ENCODE data around the gene PHACTR4. TPM values are rescaled to one million over a fixed set of nuclear protein-coding genes. Genes with fewer than 3 reads are reported as not detected.

Gene PHACTR4
- total RNA-seq, 1 experiment from 2014 or later = 52.9 TPM

DNA sequence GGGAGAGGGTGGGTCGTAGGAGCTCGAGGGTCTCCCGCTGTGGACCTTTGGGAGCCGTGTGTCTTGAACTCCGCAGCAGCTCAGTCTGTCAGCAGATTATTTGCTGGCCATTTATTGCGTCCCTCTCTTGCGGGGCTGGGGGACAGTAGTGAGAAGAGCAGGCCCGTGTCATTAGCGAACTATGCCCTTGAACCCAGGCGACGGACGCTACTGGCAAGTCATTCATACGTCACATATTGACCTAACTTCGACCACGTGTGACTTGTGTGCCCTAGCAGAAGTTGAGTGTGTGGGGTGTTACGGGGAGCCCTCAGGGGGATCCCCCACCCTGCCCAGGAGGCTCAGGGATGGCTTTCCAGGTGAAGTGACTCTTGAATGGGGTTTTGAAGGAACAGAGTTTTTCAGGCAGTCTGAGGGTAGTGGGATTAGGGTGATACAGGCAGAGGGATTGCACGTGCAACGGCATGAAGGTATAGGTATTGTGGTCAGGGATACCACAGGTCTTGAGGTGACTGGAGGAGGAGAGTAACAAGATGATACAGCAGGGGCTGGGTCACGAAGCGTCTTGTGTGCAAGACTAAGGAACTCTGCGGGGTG is 149.3 kb downstream of the PHACTR4 start:
- peak overlapping the region; percentile 87 for H3K27ac Mint-ChIP-seq
- H3K36me3 Mint-ChIP-seq = peaks cover 17% of the 10 kb centered on the region
- peaks cover 51% of the 10 kb centered on the region for H3K4me1 Mint-ChIP-seq
- ATAC-seq = no peak
- H3K9me3 Mint-ChIP-seq = no peaks in the 10 kb centered on the region
- ChIA-PET POLR2A (interaction anchor here (0.6 to 3.2 kb wide), 7 partner anchors 10 to 80 kb away, joined by 3 to 22 read pairs (median 5); partner anchors contain the start of gene TRNAU1AP), CTCF (interaction anchor here (0.8 to 1.5 kb wide), 3 partner anchors 34 to 358 kb away, joined by 3 to 6 read pairs (median 5); partner anchors contain the start of gene TRNAU1AP)
- no peak for DNase-seq (ENCODE audit: low spot score)
- H3K4me3 Mint-ChIP-seq = peak overlapping the region; percentile 80
- no peaks in the 10 kb centered on the region for H3K27me3 Mint-ChIP-seq (ENCODE audit: low read depth)
- TF ChIP-seq, protein P1, sequence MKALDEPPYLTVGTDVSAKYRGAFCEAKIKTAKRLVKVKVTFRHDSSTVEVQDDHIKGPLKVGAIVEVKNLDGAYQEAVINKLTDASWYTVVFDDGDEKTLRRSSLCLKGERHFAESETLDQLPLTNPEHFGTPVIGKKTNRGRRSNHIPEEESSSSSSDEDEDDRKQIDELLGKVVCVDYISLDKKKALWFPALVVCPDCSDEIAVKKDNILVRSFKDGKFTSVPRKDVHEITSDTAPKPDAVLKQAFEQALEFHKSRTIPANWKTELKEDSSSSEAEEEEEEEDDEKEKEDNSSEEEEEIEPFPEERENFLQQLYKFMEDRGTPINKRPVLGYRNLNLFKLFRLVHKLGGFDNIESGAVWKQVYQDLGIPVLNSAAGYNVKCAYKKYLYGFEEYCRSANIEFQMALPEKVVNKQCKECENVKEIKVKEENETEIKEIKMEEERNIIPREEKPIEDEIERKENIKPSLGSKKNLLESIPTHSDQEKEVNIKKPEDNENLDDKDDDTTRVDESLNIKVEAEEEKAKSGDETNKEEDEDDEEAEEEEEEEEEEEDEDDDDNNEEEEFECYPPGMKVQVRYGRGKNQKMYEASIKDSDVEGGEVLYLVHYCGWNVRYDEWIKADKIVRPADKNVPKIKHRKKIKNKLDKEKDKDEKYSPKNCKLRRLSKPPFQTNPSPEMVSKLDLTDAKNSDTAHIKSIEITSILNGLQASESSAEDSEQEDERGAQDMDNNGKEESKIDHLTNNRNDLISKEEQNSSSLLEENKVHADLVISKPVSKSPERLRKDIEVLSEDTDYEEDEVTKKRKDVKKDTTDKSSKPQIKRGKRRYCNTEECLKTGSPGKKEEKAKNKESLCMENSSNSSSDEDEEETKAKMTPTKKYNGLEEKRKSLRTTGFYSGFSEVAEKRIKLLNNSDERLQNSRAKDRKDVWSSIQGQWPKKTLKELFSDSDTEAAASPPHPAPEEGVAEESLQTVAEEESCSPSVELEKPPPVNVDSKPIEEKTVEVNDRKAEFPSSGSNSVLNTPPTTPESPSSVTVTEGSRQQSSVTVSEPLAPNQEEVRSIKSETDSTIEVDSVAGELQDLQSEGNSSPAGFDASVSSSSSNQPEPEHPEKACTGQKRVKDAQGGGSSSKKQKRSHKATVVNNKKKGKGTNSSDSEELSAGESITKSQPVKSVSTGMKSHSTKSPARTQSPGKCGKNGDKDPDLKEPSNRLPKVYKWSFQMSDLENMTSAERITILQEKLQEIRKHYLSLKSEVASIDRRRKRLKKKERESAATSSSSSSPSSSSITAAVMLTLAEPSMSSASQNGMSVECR (CRISPR knock-in tag; IDR thresholded peaks at IDR 0.05; ENCODE audit: borderline replicate concordance) = no peak
- 0 out of 2 replicates have a peak, but pooled peaks have one; percentile 22 for TF ChIP-seq NFATC4 (CRISPR knock-in tag; IDR thresholded peaks at IDR 0.05)
- no peak for TF ChIP-seq JAZF1 (CRISPR knock-in tag; IDR thresholded peaks at IDR 0.05)
- no peak for TF ChIP-seq ZNF671 (CRISPR knock-in tag; IDR thresholded peaks at IDR 0.05)
- TF ChIP-seq TCF7 (CRISPR knock-in tag; IDR thresholded peaks at IDR 0.05; ENCODE audit: low read depth) = no peak
- no peak for TF ChIP-seq MYBL2 (CRISPR knock-in tag; IDR thresholded peaks at IDR 0.05)
- no peak for TF ChIP-seq ZNF232 (CRISPR knock-in tag; IDR thresholded peaks at IDR 0.05)
- TF ChIP-seq ZNF263 (CRISPR knock-in tag; IDR thresholded peaks at IDR 0.05; ENCODE audit: low read depth) = no peak
- TF ChIP-seq, protein P2, sequence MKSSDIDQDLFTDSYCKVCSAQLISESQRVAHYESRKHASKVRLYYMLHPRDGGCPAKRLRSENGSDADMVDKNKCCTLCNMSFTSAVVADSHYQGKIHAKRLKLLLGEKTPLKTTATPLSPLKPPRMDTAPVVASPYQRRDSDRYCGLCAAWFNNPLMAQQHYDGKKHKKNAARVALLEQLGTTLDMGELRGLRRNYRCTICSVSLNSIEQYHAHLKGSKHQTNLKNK (CRISPR knock-in tag; IDR thresholded peaks at IDR 0.05) = no peak
- no peak for TF ChIP-seq SMAD4 (CRISPR knock-in tag; IDR thresholded peaks at IDR 0.05)
- TF ChIP-seq RORB (CRISPR knock-in tag; IDR thresholded peaks at IDR 0.05) = no peak
- no peak for TF ChIP-seq ZNF219 (CRISPR knock-in tag; IDR thresholded peaks at IDR 0.05; ENCODE audit: borderline replicate concordance)
- TF ChIP-seq FOXJ3 (CRISPR knock-in tag; IDR thresholded peaks at IDR 0.05; ENCODE audit: borderline replicate concordance) = no peak
- TF ChIP-seq, protein P3, sequence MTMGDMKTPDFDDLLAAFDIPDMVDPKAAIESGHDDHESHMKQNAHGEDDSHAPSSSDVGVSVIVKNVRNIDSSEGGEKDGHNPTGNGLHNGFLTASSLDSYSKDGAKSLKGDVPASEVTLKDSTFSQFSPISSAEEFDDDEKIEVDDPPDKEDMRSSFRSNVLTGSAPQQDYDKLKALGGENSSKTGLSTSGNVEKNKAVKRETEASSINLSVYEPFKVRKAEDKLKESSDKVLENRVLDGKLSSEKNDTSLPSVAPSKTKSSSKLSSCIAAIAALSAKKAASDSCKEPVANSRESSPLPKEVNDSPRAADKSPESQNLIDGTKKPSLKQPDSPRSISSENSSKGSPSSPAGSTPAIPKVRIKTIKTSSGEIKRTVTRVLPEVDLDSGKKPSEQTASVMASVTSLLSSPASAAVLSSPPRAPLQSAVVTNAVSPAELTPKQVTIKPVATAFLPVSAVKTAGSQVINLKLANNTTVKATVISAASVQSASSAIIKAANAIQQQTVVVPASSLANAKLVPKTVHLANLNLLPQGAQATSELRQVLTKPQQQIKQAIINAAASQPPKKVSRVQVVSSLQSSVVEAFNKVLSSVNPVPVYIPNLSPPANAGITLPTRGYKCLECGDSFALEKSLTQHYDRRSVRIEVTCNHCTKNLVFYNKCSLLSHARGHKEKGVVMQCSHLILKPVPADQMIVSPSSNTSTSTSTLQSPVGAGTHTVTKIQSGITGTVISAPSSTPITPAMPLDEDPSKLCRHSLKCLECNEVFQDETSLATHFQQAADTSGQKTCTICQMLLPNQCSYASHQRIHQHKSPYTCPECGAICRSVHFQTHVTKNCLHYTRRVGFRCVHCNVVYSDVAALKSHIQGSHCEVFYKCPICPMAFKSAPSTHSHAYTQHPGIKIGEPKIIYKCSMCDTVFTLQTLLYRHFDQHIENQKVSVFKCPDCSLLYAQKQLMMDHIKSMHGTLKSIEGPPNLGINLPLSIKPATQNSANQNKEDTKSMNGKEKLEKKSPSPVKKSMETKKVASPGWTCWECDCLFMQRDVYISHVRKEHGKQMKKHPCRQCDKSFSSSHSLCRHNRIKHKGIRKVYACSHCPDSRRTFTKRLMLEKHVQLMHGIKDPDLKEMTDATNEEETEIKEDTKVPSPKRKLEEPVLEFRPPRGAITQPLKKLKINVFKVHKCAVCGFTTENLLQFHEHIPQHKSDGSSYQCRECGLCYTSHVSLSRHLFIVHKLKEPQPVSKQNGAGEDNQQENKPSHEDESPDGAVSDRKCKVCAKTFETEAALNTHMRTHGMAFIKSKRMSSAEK (CRISPR knock-in tag; IDR thresholded peaks at IDR 0.05; ENCODE audit: borderline replicate concordance) = no peak
- no peak for TF ChIP-seq TEAD1 (CRISPR knock-in tag; IDR thresholded peaks at IDR 0.05)
- no peak for TF ChIP-seq MXD4 (CRISPR knock-in tag; IDR thresholded peaks at IDR 0.05; ENCODE audit: borderline replicate concordance)
- TF ChIP-seq TP53 (CRISPR knock-in tag; IDR thresholded peaks at IDR 0.05) = no peak
- TF ChIP-seq ELF4 (CRISPR knock-in tag; IDR thresholded peaks at IDR 0.05; ENCODE audit: low read depth) = no peak
- no peak for TF ChIP-seq CREB1 (CRISPR knock-in tag; IDR thresholded peaks at IDR 0.05)
- no peak for TF ChIP-seq ZNF138 (CRISPR knock-in tag; conservative IDR thresholded peaks at IDR 0.05)
- TF ChIP-seq ESRRA (CRISPR knock-in tag; IDR thresholded peaks at IDR 0.05; ENCODE audit: borderline replicate concordance) = no peak
- TF ChIP-seq GTF2I (CRISPR knock-in tag; conservative IDR thresholded peaks at IDR 0.05) = no peak
- no peak for TF ChIP-seq KAT7 (CRISPR knock-in tag; IDR thresholded peaks at IDR 0.05; ENCODE audit: borderline replicate concordance)
- no peak; the same call in 1 of the 2 replicates for TF ChIP-seq SMAD3 (CRISPR knock-in tag; IDR thresholded peaks at IDR 0.05; ENCODE audit: borderline replicate concordance)
- TF ChIP-seq, protein P4, sequence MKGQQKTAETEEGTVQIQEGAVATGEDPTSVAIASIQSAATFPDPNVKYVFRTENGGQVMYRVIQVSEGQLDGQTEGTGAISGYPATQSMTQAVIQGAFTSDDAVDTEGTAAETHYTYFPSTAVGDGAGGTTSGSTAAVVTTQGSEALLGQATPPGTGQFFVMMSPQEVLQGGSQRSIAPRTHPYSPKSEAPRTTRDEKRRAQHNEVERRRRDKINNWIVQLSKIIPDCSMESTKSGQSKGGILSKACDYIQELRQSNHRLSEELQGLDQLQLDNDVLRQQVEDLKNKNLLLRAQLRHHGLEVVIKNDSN (CRISPR knock-in tag; IDR thresholded peaks at IDR 0.05) = no peak
- no peak for TF ChIP-seq NR3C1 (CRISPR knock-in tag; conservative IDR thresholded peaks at IDR 0.05; ENCODE audit: low read depth)
- no peak for TF ChIP-seq ETV6 (CRISPR knock-in tag; IDR thresholded peaks at IDR 0.05)
- TF ChIP-seq, protein P5, sequence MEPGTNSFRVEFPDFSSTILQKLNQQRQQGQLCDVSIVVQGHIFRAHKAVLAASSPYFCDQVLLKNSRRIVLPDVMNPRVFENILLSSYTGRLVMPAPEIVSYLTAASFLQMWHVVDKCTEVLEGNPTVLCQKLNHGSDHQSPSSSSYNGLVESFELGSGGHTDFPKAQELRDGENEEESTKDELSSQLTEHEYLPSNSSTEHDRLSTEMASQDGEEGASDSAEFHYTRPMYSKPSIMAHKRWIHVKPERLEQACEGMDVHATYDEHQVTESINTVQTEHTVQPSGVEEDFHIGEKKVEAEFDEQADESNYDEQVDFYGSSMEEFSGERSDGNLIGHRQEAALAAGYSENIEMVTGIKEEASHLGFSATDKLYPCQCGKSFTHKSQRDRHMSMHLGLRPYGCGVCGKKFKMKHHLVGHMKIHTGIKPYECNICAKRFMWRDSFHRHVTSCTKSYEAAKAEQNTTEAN (CRISPR knock-in tag; IDR thresholded peaks at IDR 0.05) = 0 out of 2 replicates have a peak, but pooled peaks have one; percentile 21
- no peak for TF ChIP-seq NR2C2 (CRISPR knock-in tag; IDR thresholded peaks at IDR 0.05)
